Panc1 (cell line): ENCODE measurements around the gene TTF1. TPM values are rescaled to one million over a fixed set of nuclear protein-coding genes. Genes with fewer than 3 reads are reported as not detected.

Experiments
- ATAC-seq: fragments of 200-7000 bp; cut with Tn5 transposase; 2 replicates; pipeline ENCODE4 v1.9.1; 2020; ENCODE audit warnings: mild to moderate bottlenecking, moderate library complexity
- BruUV-seq: library from RNA; stranded (reverse); fragments of 400-500 nt; replicated peaks from 2 replicates; lab custom pipeline; 2021; lab: Mats Ljungman, UMichigan
- CTCF ChIA-PET: fragments of 300-600 bp; sonication (Branson Sonifier 250); formaldehyde crosslinking; loops from one replicate; lab custom pipeline; 2022; ENCODE audit warnings: antibody characterized with exemption; lab: Charles Lee
- POLR2A ChIA-PET: fragments of 300-600 bp; sonication (Branson Sonifier 250); formaldehyde crosslinking; loops from one replicate; lab custom pipeline; 2022; ENCODE audit warnings: antibody characterized with exemption; lab: Charles Lee
- DNase-seq: peaks from one replicate; pipeline ENCODE4 v3.0.0-alpha.2; 2010; ENCODE audit warnings: low read depth, low spot score
- H3K27ac ChIP-seq: 2 replicates; pipeline ENCODE4 v1.5.1; 2011; ENCODE audit warnings: mild to moderate bottlenecking, low read length, inconsistent platforms
- H3K27me3 ChIP-seq: fragments of 200-500 bp; sonication (Bioruptor generic); 2 replicates; pipeline ENCODE4 v1.6.0; 2014; ENCODE audit warnings: low read length, inconsistent platforms; ENCODE audit not compliant: control insufficient read depth, insufficient read depth
- H3K36me3 ChIP-seq: fragments of 200-500 bp; sonication (Bioruptor generic); 2 replicates; pipeline ENCODE4 v1.5.1; 2014; ENCODE audit warnings: inconsistent platforms, mild to moderate bottlenecking, low read length, moderate library complexity; ENCODE audit not compliant: control insufficient read depth, insufficient read depth
- H3K4me1 ChIP-seq: 2 replicates; pipeline ENCODE4 v1.5.1; 2011; ENCODE audit warnings: inconsistent platforms, mild to moderate bottlenecking, low read length, moderate library complexity; ENCODE audit not compliant: control insufficient read depth, insufficient read depth
- H3K4me3 ChIP-seq, 2 experiments: 2 replicates each; pipeline ENCODE4 v1.5.1; 2011 to 2012; ENCODE audit warnings: low read depth in 2 of 2, low read length in 2 of 2, mild to moderate bottlenecking in 2 of 2, inconsistent platforms in 1 of 2, moderate library complexity in 1 of 2
- H3K9me3 ChIP-seq: fragments of 200-500 bp; sonication (Bioruptor generic); 2 replicates; pipeline ENCODE4 v1.5.1; 2014; ENCODE audit warnings: low read depth, mild to moderate bottlenecking, inconsistent platforms, low read length, moderate library complexity; ENCODE audit not compliant: control insufficient read depth, insufficient read depth
- CTCF ChIP-seq: fragments of 450-650 bp; IDR thresholded peaks from 2 replicates; pipeline ENCODE4 v1.5.1; 2017; ENCODE audit warnings: mild to moderate bottlenecking
- POLR2AphosphoS5 ChIP-seq: IDR thresholded peaks from 2 replicates; pipeline ENCODE4 v1.6.1; 2012; ENCODE audit warnings: mild to moderate bottlenecking, low read depth, low read length, moderate library complexity
- REST ChIP-seq, 2 experiments: IDR thresholded peaks; 2 replicates each; pipeline ENCODE4 v1.6.1; 2011 to 2012; ENCODE audit warnings: low read depth in 2 of 2, control low read depth in 1 of 2, low read length in 1 of 2, mild to moderate bottlenecking in 1 of 2, moderate library complexity in 1 of 2; ENCODE audit not compliant: insufficient read depth in 1 of 2
- SIN3A ChIP-seq: IDR thresholded peaks from 2 replicates; pipeline ENCODE4 v1.6.1; 2012; ENCODE audit warnings: low read depth, mild to moderate bottlenecking, low read length, moderate library complexity, borderline replicate concordance; ENCODE audit not compliant: insufficient read depth
- TCF7L2 ChIP-seq: IDR thresholded peaks from 2 replicates; pipeline ENCODE4 v1.6.1; 2011; ENCODE audit warnings: mild to moderate bottlenecking, low read depth, low read length, inconsistent platforms
- in situ Hi-C: cut with HindIII; loops from 2 replicates; pipeline ENCODE4 v1.10.0; 2016; ENCODE audit warnings: low sequenced_read_pairs, low pct_unique_long_range_greater_than_20kb
- intact Hi-C: fragments of 100-400 bp; cut with micrococcal nuclease; formaldehyde crosslinking; loops from one replicate; pipeline ENCODE4 v1.10.0; 2022; ENCODE audit not compliant: unreplicated experiment
- total RNA-seq: library from RNA; stranded (reverse); gene quantifications from one replicate; pipeline ENCODE4 v1.2.1, GENCODE V29; 2021; ENCODE audit not compliant: unreplicated experiment

The TTF1 gene
- total RNA-seq, 1 experiment from 2014 or later: 8.4 TPM

GRCh38 chr9:132418726-132419363, 12.2 kb upstream of the TTF1 start:
- ChIA-PET POLR2A (no interaction called here), CTCF (no interaction called here)
- Histone ChIP-seq H3K27ac (no peak overlapping the region), H3K9me3 (no peaks in the 10 kb centered on the region), H3K27me3 (peaks cover 2% of the 10 kb centered on the region; the same call in 1 of the 2 replicates), H3K4me3 (no peak overlapping the region), H3K4me1 (no peaks in the 10 kb centered on the region), H3K36me3 (no peaks in the 10 kb centered on the region)
- DNase-seq (no peak), ATAC-seq (no peak)
- in situ Hi-C loops: no loop called here
- no TSS peak for BruUV-seq
- intact Hi-C loops: no loop called here
- TF ChIP-seq REST (IDR thresholded peaks at IDR 0.05; ENCODE audit: insufficient read depth in 1 of 2, low read depth in 2 of 2, low read length in 1 of 2): no peak
- TF ChIP-seq SIN3A: no peak
- no peak for TF ChIP-seq CTCF
- TF ChIP-seq TCF7L2: no peak
- TF ChIP-seq POLR2AphosphoS5: no peak

GRCh38 chr9:132415181-132415580, 8.5 kb upstream of the TTF1 start:
- no peak for DNase-seq
- ChIA-PET CTCF (no interaction called here), POLR2A (no interaction called here)
- BruUV-seq: no TSS peak
- Histone ChIP-seq H3K4me3 (no peak overlapping the region), H3K9me3 (no peaks in the 10 kb centered on the region), H3K27me3 (peaks cover 14% of the 10 kb centered on the region), H3K27ac (no peak overlapping the region), H3K36me3 (no peaks in the 10 kb centered on the region), H3K4me1 (peaks cover 4% of the 10 kb centered on the region; the same call in 1 of the 2 replicates)
- ATAC-seq: no peak
- in situ Hi-C loops: no loop called here
- intact Hi-C loops: no loop called here
- TF ChIP-seq SIN3A (no peak), POLR2AphosphoS5 (no peak), REST (IDR thresholded peaks at IDR 0.05; ENCODE audit: insufficient read depth in 1 of 2, low read depth in 2 of 2, low read length in 1 of 2) (no peak), TCF7L2 (no peak), CTCF (no peak)
